ENCODE measurements around the gene RSAD2.
"Not testable (repeated sequence)": the region's sequence is repeated elsewhere in the genome, so short reads cannot be mapped to it uniquely, and the experiment has no call there.

The RSAD2 gene, protein sequence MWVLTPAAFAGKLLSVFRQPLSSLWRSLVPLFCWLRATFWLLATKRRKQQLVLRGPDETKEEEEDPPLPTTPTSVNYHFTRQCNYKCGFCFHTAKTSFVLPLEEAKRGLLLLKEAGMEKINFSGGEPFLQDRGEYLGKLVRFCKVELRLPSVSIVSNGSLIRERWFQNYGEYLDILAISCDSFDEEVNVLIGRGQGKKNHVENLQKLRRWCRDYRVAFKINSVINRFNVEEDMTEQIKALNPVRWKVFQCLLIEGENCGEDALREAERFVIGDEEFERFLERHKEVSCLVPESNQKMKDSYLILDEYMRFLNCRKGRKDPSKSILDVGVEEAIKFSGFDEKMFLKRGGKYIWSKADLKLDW

DNA sequence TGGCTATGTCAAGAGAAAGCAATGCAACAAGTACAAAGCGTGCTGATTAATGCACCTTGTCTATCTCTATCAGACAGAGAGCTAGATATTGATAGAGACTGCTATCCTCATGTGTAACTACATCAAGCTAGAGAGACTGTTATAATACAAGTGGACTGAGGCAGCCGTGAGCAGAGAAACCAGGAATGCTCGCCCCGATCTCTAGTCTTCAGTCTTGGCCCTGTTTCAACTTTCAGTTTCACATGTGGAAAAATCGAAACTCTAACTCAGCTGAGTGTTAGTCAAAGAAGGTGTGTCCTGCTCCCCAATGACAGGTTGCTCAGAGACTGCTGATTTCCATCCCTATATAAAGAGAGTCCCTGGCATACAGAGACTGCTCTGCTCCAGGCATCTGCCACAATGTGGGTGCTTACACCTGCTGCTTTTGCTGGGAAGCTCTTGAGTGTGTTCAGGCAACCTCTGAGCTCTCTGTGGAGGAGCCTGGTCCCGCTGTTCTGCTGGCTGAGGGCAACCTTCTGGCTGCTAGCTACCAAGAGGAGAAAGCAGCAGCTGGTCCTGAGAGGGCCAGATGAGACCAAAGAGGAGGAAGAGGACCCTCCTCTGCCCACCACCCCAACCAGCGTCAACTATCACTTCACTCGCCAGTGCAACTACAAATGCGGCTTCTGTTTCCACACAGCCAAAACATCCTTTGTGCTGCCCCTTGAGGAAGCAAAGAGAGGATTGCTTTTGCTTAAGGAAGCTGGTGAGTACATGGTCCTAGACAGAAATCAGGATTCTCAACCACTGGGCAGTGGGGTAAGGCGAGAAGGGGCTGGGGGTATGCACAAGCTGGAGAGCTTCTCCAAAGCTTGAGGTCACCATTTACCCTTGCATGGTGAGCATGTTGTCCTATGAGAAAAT lies at the start of gene RSAD2:
TSS of gene RSAD2 (plus strand) at position 376 of the 903 bp plus-strand sequence. CDS start at position 400, 24 bp downstream.
- DNase-seq: peak in 1 of 2 donors; percentile 59

DNA sequence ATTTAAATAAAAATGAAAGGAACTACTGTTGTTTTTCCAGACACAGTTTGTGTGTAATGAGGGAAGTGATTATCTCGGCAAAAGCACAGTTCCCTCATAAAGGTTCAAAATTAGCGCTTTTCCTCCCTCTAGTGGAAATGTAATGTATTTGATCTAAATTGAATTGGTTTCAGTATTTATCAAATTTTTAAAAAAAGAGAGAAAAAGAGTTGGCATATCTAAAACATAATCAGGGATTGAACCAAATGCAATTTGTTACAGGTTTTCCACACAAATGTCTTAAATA lies 49.3 kb upstream of the RSAD2 start:
- peak in 1 of 2 donors; percentile 22 for DNase-seq

DNA sequence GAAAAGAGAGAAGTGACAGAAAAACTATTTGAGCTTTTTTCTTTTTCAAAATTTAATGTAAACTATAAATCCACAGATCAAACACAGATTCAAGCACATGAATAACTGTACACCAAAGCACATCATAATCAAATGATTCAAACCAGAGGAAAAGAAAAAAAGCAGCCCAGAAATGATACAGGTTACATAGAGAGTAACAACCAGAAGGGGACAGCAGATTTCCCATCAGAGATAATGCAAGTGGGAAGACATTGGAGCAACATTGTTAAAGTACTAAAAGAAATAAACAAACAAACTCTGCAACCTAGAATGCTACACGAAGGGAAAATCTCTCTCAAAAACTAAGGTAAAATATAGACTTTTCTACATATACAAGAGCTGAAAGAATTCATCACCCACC lies 46.3 kb upstream of the RSAD2 start:
- no peak for DNase-seq

DNA sequence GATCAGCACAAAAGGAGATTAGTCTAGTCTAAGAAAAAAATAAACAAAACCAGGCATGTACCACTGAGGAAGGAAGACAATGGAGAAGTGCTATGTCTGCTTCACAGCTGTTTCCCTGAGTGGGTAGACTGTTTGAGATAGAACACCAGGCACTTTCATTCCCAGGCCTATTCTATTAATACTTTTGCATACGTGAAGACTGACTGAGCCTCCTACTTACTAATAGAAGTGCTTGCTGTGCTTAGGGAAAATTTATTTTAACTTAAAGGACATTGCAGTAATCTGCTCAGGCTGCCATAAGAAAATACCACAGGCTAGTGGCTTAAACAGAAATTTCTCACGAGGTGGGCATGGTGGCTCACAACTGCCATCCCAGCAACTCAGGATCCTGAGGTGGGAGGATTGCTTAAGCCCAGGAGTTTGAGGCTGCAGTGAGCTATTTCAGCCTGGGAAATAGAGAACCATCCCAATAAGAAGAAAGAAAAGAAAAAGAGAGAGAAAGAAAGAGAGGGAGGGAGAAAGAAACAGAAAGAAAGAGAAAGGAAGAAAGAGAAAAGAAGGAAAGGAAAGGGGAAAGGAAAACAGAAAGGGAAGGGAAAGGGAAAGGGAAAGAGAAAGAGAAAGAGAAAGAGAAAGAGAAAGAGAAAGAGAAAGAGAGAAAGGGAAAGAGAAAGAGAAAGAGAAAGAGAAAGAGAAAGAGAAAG lies 44.8 kb upstream of the RSAD2 start:
- DNase-seq: no peak

- no peak for DNase-seq
These were observed 44.3 kb upstream of the RSAD2 start for GRCh38 chr2:6833300-6833604.

DNA sequence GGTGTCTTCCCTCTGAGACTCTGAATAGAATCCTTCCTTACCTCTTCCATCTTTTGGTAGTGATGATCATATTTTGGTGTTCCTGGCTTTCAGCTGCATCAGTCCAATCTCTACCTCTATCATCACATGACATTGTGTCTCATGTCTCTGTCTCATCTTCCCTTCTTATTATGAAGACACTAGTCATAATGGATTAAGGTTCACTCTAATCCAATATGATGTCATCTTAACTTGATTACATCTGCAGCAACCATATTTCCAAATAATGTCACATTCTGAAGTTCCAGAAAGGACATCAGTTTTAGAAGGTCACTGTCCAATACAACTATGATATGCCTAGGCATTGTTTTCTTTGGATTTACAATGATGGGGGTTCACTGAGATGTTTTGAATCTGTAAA lies 43.4 kb upstream of the RSAD2 start:
- no peak for DNase-seq

GRCh38 chr2:6835467-6835866 lies 42.1 kb upstream of the RSAD2 start:
- no peak for DNase-seq

GRCh38 chr2:6838673-6839319 lies 38.8 kb upstream of the RSAD2 start:
- no peak for DNase-seq

DNA sequence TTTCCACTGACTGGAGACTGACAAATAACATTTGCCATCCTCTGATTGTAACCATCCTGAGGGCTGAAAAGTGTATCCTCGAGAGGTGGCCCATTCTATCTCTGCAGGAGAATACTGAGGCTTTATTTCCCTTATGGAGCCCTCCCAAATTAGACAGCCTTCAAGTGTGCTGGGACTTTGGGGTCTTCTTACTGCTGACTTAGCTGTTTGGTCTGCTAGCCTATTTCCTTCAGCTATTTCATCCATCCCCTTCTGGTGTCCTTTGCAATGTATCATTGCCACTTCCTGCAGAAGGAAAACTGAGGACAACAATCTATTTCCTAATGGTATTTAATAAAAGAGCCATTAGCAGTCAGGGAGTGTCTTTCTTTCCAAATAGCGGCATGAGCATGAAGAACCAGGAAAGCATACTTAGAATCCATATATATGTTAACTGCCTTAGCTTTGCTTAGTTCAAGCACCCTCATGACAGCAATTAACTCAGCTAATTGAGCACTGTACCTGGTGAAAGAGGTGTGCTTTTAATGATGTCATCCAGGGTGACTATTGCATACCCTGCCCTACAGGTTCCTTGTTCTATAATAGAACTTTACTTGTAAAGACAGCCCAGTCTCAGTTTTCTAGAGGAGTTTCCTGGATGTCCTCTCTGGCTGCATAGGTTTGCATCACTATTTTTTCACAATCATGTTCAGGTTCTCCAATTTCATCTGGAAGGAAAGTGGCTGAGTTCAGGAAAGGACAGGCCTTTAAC lies 35.9 kb upstream of the RSAD2 start:
- DNase-seq: no peak

DNA sequence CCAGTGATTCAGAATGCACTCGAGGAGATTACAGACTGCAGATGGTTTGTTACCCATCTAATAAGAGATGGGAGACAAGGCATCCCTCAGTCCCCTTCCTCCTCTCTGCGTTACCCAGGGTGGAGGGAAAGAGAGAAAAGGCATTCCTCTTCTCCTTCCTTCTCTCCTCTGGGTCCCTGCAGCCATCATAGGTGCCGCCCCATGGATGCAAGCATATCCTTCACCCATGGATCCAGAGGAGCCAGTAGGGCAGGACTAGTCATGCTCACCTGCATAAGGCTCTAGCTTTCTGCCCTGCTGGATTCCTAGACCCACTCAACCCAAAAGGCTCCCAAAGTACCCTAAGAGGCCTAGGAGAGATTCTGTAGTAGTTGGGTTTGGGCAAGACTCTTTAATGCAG lies 32.3 kb upstream of the RSAD2 start:
- peak in 1 of 2 donors; percentile 7 for DNase-seq

- no peak for DNase-seq
These were observed 31.7 kb upstream of the RSAD2 start for GRCh38 chr2:6845903-6846302.

- DNase-seq: no peak
These were observed 31.0 kb upstream of the RSAD2 start for GRCh38 chr2:6846540-6846939.

DNA sequence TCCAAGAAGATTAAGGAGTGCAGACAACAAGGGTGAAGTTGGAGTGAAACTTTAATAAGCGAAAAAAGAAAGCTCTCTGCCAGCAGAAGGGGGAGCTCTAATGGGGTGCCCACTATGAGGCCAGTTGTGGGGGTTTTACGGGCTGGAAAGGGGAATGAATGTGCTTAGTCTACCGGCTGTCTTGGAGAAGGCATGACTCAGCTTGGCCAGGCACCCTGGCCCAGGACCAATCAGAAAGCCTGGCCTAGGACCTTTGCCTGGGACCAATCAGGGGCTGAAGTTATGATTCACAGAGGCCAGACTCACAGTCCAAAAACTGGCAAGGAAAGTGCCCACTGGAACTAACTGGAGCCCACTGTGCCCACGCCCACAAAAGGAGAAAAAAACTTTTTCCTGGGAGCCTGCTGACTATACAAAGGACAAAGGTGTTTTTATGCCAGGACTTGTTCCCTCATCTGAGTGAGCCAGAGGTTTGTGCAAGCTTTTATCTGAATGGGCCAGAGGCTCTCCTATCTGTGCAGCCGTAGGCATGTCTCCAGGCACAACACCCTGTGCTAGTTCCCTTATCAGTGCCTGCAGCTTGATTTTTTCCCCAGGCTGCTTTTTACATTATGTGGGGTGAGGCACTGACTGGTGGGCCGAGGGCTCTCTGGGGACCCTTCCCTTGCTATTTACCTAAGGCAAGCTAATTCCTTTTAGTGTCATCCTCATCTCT lies 30.5 kb upstream of the RSAD2 start:
- no peak for DNase-seq

- DNase-seq: no peak
These were observed 25.4 kb upstream of the RSAD2 start for GRCh38 chr2:6852195-6852594.

GRCh38 chr2:6854416-6854815 lies 23.2 kb upstream of the RSAD2 start:
- DNase-seq: no peak

DNA sequence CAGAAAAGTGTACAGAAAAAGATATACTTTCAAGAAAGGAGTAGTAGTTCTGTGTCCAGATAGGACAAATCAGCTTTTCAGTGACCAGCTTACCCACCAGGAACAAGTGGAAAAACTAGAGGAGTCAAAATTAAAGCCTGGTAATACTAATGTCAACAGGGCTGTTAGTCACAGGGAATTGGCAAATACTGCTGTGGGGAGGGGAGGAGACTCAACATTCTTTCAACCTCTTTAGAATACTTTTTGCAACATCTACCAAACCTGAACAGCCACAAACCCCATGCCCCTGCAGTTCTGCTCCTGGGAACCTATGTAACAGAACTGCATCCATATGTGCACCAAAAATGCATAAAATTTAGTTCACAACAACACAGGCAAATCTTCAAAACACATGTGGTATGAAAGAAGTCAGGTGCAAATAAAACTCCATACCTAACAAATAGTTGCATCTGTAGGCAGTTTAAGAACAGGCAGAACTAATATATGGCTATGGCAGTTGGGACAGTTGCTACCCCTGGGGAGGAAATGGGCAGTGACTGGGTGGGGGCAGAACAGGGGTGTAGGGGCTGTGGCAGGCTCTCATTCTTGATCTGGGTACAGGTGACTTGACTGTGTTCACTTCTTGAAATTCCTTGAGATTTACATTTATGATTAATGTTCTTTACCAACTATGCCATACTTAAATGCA lies 21.6 kb upstream of the RSAD2 start:
- no peak for DNase-seq

DNA sequence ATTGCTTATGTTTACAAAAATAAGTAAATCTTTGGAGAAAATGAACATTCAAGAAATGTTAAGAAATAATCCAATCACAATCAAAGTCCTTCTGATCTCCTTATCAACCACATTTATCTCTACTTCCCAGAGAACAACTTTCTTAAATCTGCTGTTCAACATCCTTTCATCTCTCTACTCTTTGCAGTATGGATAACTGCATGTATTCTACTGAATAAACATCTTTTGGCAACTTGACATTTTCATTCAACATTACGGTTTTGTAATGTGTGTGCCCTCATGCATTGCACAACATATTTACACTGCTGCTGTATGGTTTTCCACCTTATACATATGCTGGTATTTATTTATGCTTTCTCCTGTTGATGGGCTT lies 21.0 kb upstream of the RSAD2 start:
- no peak for DNase-seq

GRCh38 chr2:6858466-6859027 lies 19.0 kb upstream of the RSAD2 start:
- not testable (repeated sequence) for DNase-seq

- DNase-seq: no peak
These were observed 17.3 kb upstream of the RSAD2 start for GRCh38 chr2:6860296-6860695.

- DNase-seq: no peak
These were observed 13.8 kb upstream of the RSAD2 start for GRCh38 chr2:6863792-6864191.

DNA sequence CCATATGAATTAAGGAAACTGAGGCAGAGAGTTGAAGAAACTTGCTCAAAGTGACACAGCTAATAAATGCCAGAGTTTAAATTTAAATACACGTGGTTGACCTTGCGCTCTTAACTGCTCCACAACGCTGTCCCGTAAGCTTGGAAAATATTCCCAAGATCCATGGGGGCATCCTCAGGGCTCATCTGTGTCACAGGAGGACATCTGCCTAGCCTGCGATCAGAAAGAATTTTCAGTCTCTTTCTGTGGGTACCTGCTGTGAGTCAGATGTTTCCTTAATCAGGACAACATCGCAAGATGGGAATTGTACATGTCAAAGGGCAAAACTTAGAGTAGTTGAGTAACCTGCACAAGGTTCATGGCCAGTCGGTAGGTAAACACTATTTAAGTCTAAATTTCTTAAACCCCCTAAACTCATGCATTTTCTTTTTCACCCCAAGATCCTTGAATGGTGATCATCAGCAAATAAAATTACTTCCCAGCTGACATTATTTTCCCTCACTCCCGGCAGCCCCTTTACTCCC lies 13.3 kb upstream of the RSAD2 start:
- DNase-seq: no peak

Data from CD4-positive, alpha-beta T cell treated with Interleukin-1 beta for 1 hour (primary cell).